H1 (cell line): ENCODE results near the gene MYBPC2. TPM values are rescaled to one million over a fixed set of nuclear protein-coding genes. Genes with fewer than 3 reads are reported as not detected.

Source experiments
- CTCF ChIA-PET: fragments of 300-600 bp; sonication (Branson Sonifier 250); formaldehyde crosslinking; loops from one replicate; lab custom pipeline; 2021; ENCODE audit not compliant: partially characterized antibody; lab: Charles Lee
- POLR2A ChIA-PET: fragments of 300-600 bp; sonication (Branson Sonifier 250); formaldehyde crosslinking; loops from one replicate; lab custom pipeline; 2021; ENCODE audit warnings: inconsistent platforms; ENCODE audit not compliant: partially characterized antibody; lab: Charles Lee
- DNase-seq, 2 experiments: peaks; one replicate each; pipeline versions ENCODE4 v3.0.0 to v3.0.0-alpha.2; 2010 to 2022; ENCODE audit warnings: low spot score in 2 of 2, low read depth in 1 of 2, mixed read lengths in 1 of 2
- FAIRE-seq: peaks from 2 replicates; lab custom pipeline; 2011; peaks lifted over from hg19 to GRCh38; lab: Jason Lieb, UNC
- H2AFZ ChIP-seq: 2 replicates; pipeline ENCODE4 v1.8.1; 2012; ENCODE audit warnings: low read length, inconsistent platforms
- H2AK5ac ChIP-seq: 2 replicates; pipeline ENCODE4 v1.6.1; 2013; ENCODE audit warnings: low read depth, low read length
- H2BK120ac ChIP-seq: replicated peaks from 2 replicates; pipeline ENCODE3; 2013; ENCODE audit warnings: low read depth, low read length, inconsistent platforms
- H2BK12ac ChIP-seq: 2 replicates; pipeline ENCODE4 v1.6.1; 2013; ENCODE audit warnings: low read depth, low read length
- H2BK15ac ChIP-seq: 2 replicates; pipeline ENCODE4 v1.6.1; 2013; ENCODE audit warnings: low read length
- H2BK20ac ChIP-seq: 2 replicates; pipeline ENCODE4 v1.6.1; 2013; ENCODE audit warnings: low read length
- H2BK5ac ChIP-seq: 2 replicates; pipeline ENCODE4 v1.6.1; 2013; ENCODE audit warnings: low read depth, low read length
- H3K14ac ChIP-seq: 2 replicates; pipeline ENCODE4 v1.6.1; 2013; ENCODE audit warnings: inconsistent platforms; ENCODE audit not compliant: insufficient read length
- H3K18ac ChIP-seq: 2 replicates; pipeline ENCODE4 v1.6.1; 2013; ENCODE audit warnings: low read length; ENCODE audit errors: extremely low read depth
- H3K23ac ChIP-seq: 2 replicates; pipeline ENCODE4 v1.6.1; 2013; ENCODE audit warnings: inconsistent platforms; ENCODE audit not compliant: insufficient read length
- H3K23me2 ChIP-seq: 2 replicates; pipeline ENCODE4 v1.6.1; 2013; ENCODE audit warnings: low read depth, low read length
- H3K27ac ChIP-seq: 2 replicates; pipeline ENCODE4 v1.6.1; 2011; ENCODE audit warnings: low read depth, low read length, inconsistent platforms
- H3K27me3 ChIP-seq, 4 experiments: replicated peaks in 1 of 4; 1 replicate in 1 of 4; 2 replicates in 3 of 4; pipeline versions ENCODE4 v1.6.1 to v1.8.1; 2011 to 2013; ENCODE audit warnings: low read length in 3 of 4, mild to moderate bottlenecking in 3 of 4, inconsistent platforms in 2 of 4, mixed read lengths in 2 of 4, moderate library complexity in 1 of 4; ENCODE audit not compliant: control insufficient read depth in 3 of 4, insufficient read depth in 3 of 4; ENCODE audit errors: extremely low read depth in 1 of 4
- H3K36me3 ChIP-seq, 4 experiments: 2 replicates each; pipeline versions ENCODE4 v1.6.1 to v1.8.1; 2011 to 2013; ENCODE audit warnings: mild to moderate bottlenecking in 4 of 4, low read length in 3 of 4, moderate library complexity in 2 of 4, control low read depth in 1 of 4, inconsistent platforms in 1 of 4; ENCODE audit not compliant: insufficient read depth in 4 of 4, control insufficient read depth in 2 of 4
- H3K4ac ChIP-seq: replicated peaks from 2 replicates; pipeline ENCODE3; 2013; ENCODE audit warnings: low read length, low read depth, mixed read lengths, inconsistent platforms; ENCODE audit not compliant: insufficient read length
- H3K4me1 ChIP-seq, 4 experiments: replicated peaks in 1 of 4; 1 replicate in 1 of 4; 2 replicates in 3 of 4; pipeline versions ENCODE4 v1.6.1 to v1.8.1; 2011 to 2013; ENCODE audit warnings: low read length in 3 of 4, inconsistent platforms in 2 of 4, mixed read lengths in 1 of 4; ENCODE audit not compliant: insufficient read depth in 4 of 4, control insufficient read depth in 3 of 4
- H3K4me2 ChIP-seq, 2 experiments: 2 replicates each; pipeline versions ENCODE4 v1.6.1 to v1.8.1; 2011 to 2013; ENCODE audit warnings: low read depth in 2 of 2, low read length in 2 of 2, control low read depth in 1 of 2, inconsistent platforms in 1 of 2, mild to moderate bottlenecking in 1 of 2; ENCODE audit not compliant: insufficient read depth in 1 of 2
- H3K4me3 ChIP-seq, 4 experiments: fragments of 200-600, 300-600 bp in 1 of 4; sonication (generic), shearing (Covaris generic), sonication (Bioruptor Twin) in 1 of 4; 2 replicates each; pipeline versions ENCODE4 v1.5.1 to v1.8.1; 2011 to 2016; ENCODE audit warnings: low read length in 4 of 4, low read depth in 3 of 4, control low read depth in 2 of 4, inconsistent platforms in 2 of 4, mild to moderate bottlenecking in 2 of 4, mixed read lengths in 1 of 4, moderate library complexity in 1 of 4; ENCODE audit not compliant: insufficient read depth in 2 of 4; ENCODE audit errors: extremely low read depth in 1 of 4
- H3K56ac ChIP-seq: replicated peaks from 2 replicates; pipeline ENCODE3; 2013; ENCODE audit warnings: low read depth, mild to moderate bottlenecking, mixed read lengths, low read length, inconsistent platforms; ENCODE audit not compliant: insufficient read length
- H3K79me1 ChIP-seq: 2 replicates; pipeline ENCODE4 v1.6.1; 2013; ENCODE audit warnings: low read depth, low read length, control low read depth
- H3K79me2 ChIP-seq, 2 experiments: 2 replicates each; pipeline versions ENCODE4 v1.6.1 to v1.8.1; 2012 to 2013; ENCODE audit warnings: low read length in 2 of 2, mild to moderate bottlenecking in 2 of 2, inconsistent platforms in 1 of 2; ENCODE audit not compliant: insufficient read depth in 2 of 2, control insufficient read depth in 1 of 2
- H3K9ac ChIP-seq, 4 experiments: replicated peaks in 1 of 4; 1 replicate in 1 of 4; 2 replicates in 3 of 4; pipeline versions ENCODE4 v1.6.1 to v1.8.1; 2011 to 2013; ENCODE audit warnings: low read depth in 3 of 4, low read length in 3 of 4, control low read depth in 2 of 4, mild to moderate bottlenecking in 2 of 4, moderate library complexity in 2 of 4, inconsistent platforms in 1 of 4; ENCODE audit errors: extremely low read depth in 1 of 4
- H3K9me3 ChIP-seq, 2 experiments: 2 replicates each; pipeline versions ENCODE4 v1.6.1 to v1.8.1; 2012 to 2013; ENCODE audit warnings: mild to moderate bottlenecking in 2 of 2, moderate library complexity in 2 of 2, control low read depth in 1 of 2, inconsistent platforms in 1 of 2, low read depth in 1 of 2, low read length in 1 of 2, mixed read lengths in 1 of 2; ENCODE audit not compliant: insufficient read depth in 2 of 2
- H4K20me1 ChIP-seq, 2 experiments: replicated peaks in 1 of 2; 2 replicates each; pipeline versions ENCODE3 to v1.8.1; 2011 to 2013; ENCODE audit warnings: inconsistent platforms in 2 of 2, low read length in 2 of 2, mild to moderate bottlenecking in 1 of 2; ENCODE audit not compliant: insufficient read depth in 2 of 2, control insufficient read depth in 1 of 2
- H4K5ac ChIP-seq: 2 replicates; pipeline ENCODE4 v1.6.1; 2013; ENCODE audit warnings: low read length, low read depth, mixed read lengths, inconsistent platforms; ENCODE audit not compliant: insufficient read length
- H4K8ac ChIP-seq: 2 replicates; pipeline ENCODE4 v1.8.0; 2013; ENCODE audit warnings: mild to moderate bottlenecking, moderate library complexity, low read length, inconsistent platforms; ENCODE audit not compliant: insufficient read depth; ENCODE audit errors: extremely low read depth
- H4K91ac ChIP-seq: replicated peaks from 2 replicates; pipeline ENCODE3; 2013; ENCODE audit warnings: low read length, mixed read lengths, inconsistent platforms; ENCODE audit not compliant: insufficient read length
- CREB1 ChIP-seq: IDR thresholded peaks from 2 replicates; pipeline ENCODE4 v1.6.1; 2012; ENCODE audit warnings: inconsistent platforms
- CTCF ChIP-seq, 3 experiments: IDR thresholded peaks; 1 replicate in 2 of 3; 2 replicates in 1 of 3; pipeline versions ENCODE4 v1.5.1 to v1.6.1; 2011; ENCODE audit warnings: low read length in 3 of 3, mild to moderate bottlenecking in 3 of 3, inconsistent platforms in 2 of 3, low read depth in 1 of 3, moderate library complexity in 1 of 3; ENCODE audit not compliant: insufficient read depth in 1 of 3; ENCODE audit errors: control extremely low read depth in 1 of 3
- EZH2 ChIP-seq: fragments of 200-600 bp; sonication (generic); IDR thresholded peaks from 2 replicates; pipeline ENCODE4 v1.7.1; 2012; ENCODE audit warnings: low read depth, mild to moderate bottlenecking, moderate library complexity, low read length, inconsistent platforms; ENCODE audit not compliant: severe bottlenecking
- JUND ChIP-seq: IDR thresholded peaks from 2 replicates; pipeline ENCODE4 v1.6.1; 2011; ENCODE audit warnings: mild to moderate bottlenecking, improper control_type of control experiment, low read length
- NRF1 ChIP-seq: IDR thresholded peaks from 2 replicates; pipeline ENCODE4 v1.6.1; 2011; ENCODE audit warnings: mild to moderate bottlenecking, low read depth, low read length, improper control_type of control experiment
- SIN3A ChIP-seq, 2 experiments: IDR thresholded peaks in 1 of 2; conservative IDR thresholded peaks in 1 of 2; 2 replicates each; pipeline ENCODE4 v1.6.1; 2011 to 2012; ENCODE audit warnings: low read length in 2 of 2, improper control_type of control experiment in 1 of 2, low read depth in 1 of 2, mild to moderate bottlenecking in 1 of 2
- SP1 ChIP-seq: IDR thresholded peaks from 2 replicates; pipeline ENCODE4 v1.6.1; 2011; ENCODE audit warnings: low read depth, low read length
- WGBS, 2 experiments: shearing (Covaris generic) in 1 of 2; methylation state at CpG; one replicate each; pipeline versions ENCODE4 v1.1.6 to v1.1.7; 2013 to 2015; ENCODE audit warnings: low lambda C conversion rate in 2 of 2, mixed read lengths in 2 of 2, inconsistent platforms in 1 of 2, low coverage in 1 of 2, missing lambda C conversion rate in 1 of 2; ENCODE audit not compliant: insufficient replicate concordance in 2 of 2, insufficient coverage in 1 of 2, insufficient read length in 1 of 2; ENCODE audit errors: extremely low coverage in 1 of 2, missing lambda C conversion rate in 1 of 2; 5-methylcytosine and 5-hydroxymethylcytosine counted together
- polyA plus RNA-seq, 7 experiments: library from polyadenylated mRNA; depleted of rRNA in 3 of 7; stranded (reverse) in 5 of 7; unstranded in 2 of 7; fragments of >200 nt in 5 of 7; fragments of 200-250 nt in 2 of 7; gene quantifications; 1 replicate in 5 of 7; 2 replicates in 1 of 7; 4 replicates in 1 of 7; pipeline versions ENCODE4 v1.2.1 to v1.2.3, GENCODE V29; 2011 to 2013; ENCODE audit warnings: missing spikeins in 2 of 7, mixed read lengths in 2 of 7
- total RNA-seq: library from RNA; stranded (reverse); fragmentation: NEBNext Ultra II Directional; extraction: Animal tissue kit (Norgen Biotek cat#: 25700); gene quantifications from 2 replicates; pipeline ENCODE4 v1.2.1, GENCODE V29; 2021

The MYBPC2 gene
- total and polyA plus RNA-seq, 2 of the 8 experiments (the other 6 are each of a cell fraction or from before 2014, with no cell fraction given): 1.8 to 3.1 TPM

- H3K27ac ChIP-seq: peak within 1 kb of the TSS; percentile 75
- no peaks in the 10 kb centered on the region for H3K9me3 ChIP-seq
- H3K4me2 ChIP-seq: peak within 1 kb of the TSS; percentile 94 to 95
- peaks cover 0 to 3% (median under 1%) of the 10 kb centered on the region in 4 experiments; a peak in 4 of 7 replicates for H3K4me1 ChIP-seq
- H3K9ac ChIP-seq: peak within 1 kb of the TSS; percentile 85 to 88 (median 88)
- H3K56ac ChIP-seq: peak within 1 kb of the TSS; percentile 70
- 0 out of 2 replicates have a peak within 1 kb of the TSS, but pooled peaks have one; percentile 6 for H2BK12ac ChIP-seq
- FAIRE-seq (no peak), DNase-seq (peak; percentile 98 to 99)
- peak within 1 kb of the TSS; percentile 48; the same call in 1 of the 2 replicates for H2AFZ ChIP-seq
- ChIA-PET CTCF (interaction anchor here (1.1 to 1.6 kb wide), 6 partner anchors 13 to 411 kb away, joined by 3 to 5 read pairs (median 4); no protein-coding TSS in a partner anchor), POLR2A (interaction anchor here (0.6 to 4.0 kb wide), 31 partner anchors 8 to 154 kb away, joined by 3 to 28 read pairs (median 4); partner anchors contain the start of genes KCNC3, NAPSA and NR1H2)
- H3K4ac ChIP-seq: peak within 1 kb of the TSS; percentile 6
- H3K23ac ChIP-seq: peak within 1 kb of the TSS; percentile 23
- no peak within 1 kb of the TSS for H2BK20ac ChIP-seq
- H3K36me3 ChIP-seq: peaks cover 11 to 35% (median 27%) of the 10 kb centered on the region in 4 experiments; a peak in 7 of 8 replicates
- H3K14ac ChIP-seq: no peak within 1 kb of the TSS
- peaks cover 9% of the 10 kb centered on the region; the same call in 1 of the 2 replicates for H3K23me2 ChIP-seq
- peak within 1 kb of the TSS; percentile 97 for H4K8ac ChIP-seq
- H2BK15ac ChIP-seq: no peak within 1 kb of the TSS
- WGBS, 2 experiments: 3% methylated on average over 50 of the region's 78 CpGs; no CpG with 5 or more reads in 1 of the 2 experiments
- H3K79me1 ChIP-seq: peaks cover 12% of the 10 kb centered on the region
- H4K5ac ChIP-seq: peak within 1 kb of the TSS; percentile 86
- peaks cover 8 to 18% of the 10 kb centered on the region in 2 experiments for H4K20me1 ChIP-seq
- peak within 1 kb of the TSS; percentile 63 to 91 (median 89) for H3K4me3 ChIP-seq
- peaks cover 12 to 42% of the 10 kb centered on the region in 2 experiments; a peak in 3 of 4 replicates for H3K79me2 ChIP-seq
- peak within 1 kb of the TSS; percentile 55 for H3K18ac ChIP-seq
- H4K91ac ChIP-seq: peak within 1 kb of the TSS; percentile 57
- H2BK5ac ChIP-seq: peak within 1 kb of the TSS; percentile 90; the same call in 1 of the 2 replicates
- H2BK120ac ChIP-seq: no peak within 1 kb of the TSS
- no peak within 1 kb of the TSS for H2AK5ac ChIP-seq
- H3K27me3 ChIP-seq: no peaks in the 10 kb centered on the region
- TF ChIP-seq SIN3A (conservative IDR thresholded peaks at IDR 0.05 in 1 of 2, IDR thresholded peaks at IDR 0.05 in 1 of 2; ENCODE audit: low read depth in 1 of 2, low read length in 2 of 2) (peak in 1 of 2 experiments; percentile 6; a peak in 1 of 4 replicates), CTCF (IDR thresholded peaks at IDR 0.05; ENCODE audit: control extremely low read depth in 1 of 3, insufficient read depth in 1 of 3, low read depth in 1 of 3, low read length in 3 of 3) (no peak), CREB1 (peak; percentile 36; the same call in 1 of the 2 replicates), NRF1 (peak; percentile 44), SP1 (no peak), JUND (no peak), EZH2 (no peak)
These were observed 48.6 kb upstream of the MYBPC2 start, which contains the start of gene POLD1 for GRCh38 chr19:50383852-50384684. Gene POLD1 (plus strand): TSS chr19:50384347. CDS start chr19:50398852, 14,505 bp downstream.
